ENCODE measurements around the gene JAGN1.

- TF ChIP-seq POLR2A (IDR thresholded peaks at IDR 0.05) (peak in 1 of 4 donors; percentile 15), CTCF (IDR thresholded peaks at IDR 0.05) (peak in 4 of 6 experiments; percentile 20 to 48 (median 27))
Observed at GRCh38 chr3:9915254-9916141, 25.1 kb downstream of the JAGN1 start.
